Limb (tissue), 2 donors: ENCODE results near the gene MYCN.
"Not testable (repeated sequence)": the region's sequence is repeated elsewhere in the genome, so short reads cannot be mapped to it uniquely, and the experiment has no call there.

ENCODE experiments used
- DNase-seq, 2 donors: peaks; one replicate each; pipeline ENCODE4 v3.0.0-alpha.2; 2016; ENCODE audit errors: extremely low spot score in 2 of 2

MYCN gene

GRCh38 chr2:15956751-15957736 lies 16.7 kb downstream of the MYCN start:
- no peak for DNase-seq

- DNase-seq, result no peak
Observed at GRCh38 chr2:15957881-15958713, 17.7 kb downstream of the MYCN start.

DNA sequence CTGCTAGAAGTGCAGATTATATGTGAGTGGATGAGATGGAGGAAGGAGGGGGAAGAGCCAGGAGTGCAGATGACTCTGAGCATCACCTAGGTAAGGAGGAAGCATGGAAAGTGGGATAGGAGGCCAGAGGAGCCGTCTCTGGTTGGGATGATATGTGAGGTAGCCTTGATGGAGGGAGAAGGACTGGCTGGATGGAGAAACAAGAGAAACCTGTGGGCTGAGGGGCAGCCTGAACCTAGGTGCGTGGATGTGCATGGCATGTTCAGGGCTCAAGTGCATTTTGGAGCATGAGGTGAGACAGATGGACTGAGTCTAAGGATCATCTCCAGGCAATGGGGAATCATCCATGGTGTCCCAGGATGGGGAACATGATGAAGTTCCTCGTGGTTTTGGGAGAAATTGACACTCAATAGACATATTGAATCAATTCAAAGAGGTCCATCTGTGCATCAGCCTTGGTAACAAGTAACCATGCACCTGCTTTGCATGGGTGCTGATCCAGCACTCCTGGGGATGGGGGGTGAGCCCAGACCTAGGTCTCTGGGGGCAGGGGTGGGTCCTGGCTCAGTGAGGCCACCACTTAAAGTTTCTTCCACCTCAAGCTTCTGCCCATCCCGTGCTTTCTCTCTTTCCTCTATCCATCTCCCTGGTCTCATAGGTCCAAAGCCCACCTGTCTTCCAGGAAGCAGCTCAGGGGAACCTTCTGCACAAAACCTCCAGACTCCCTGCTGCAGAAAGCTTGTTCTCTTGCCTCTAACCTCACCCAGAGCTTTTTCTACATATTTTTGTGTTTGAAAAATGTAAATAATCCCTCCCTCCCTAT lies 19.2 kb downstream of the MYCN start:
- no peak for DNase-seq

- DNase-seq, result not testable (repeated sequence)
Observed at GRCh38 chr2:15960154-15960520, 19.8 kb downstream of the MYCN start.

GRCh38 chr2:15963109-15963976 lies 23.0 kb downstream of the MYCN start:
- not testable (repeated sequence) for DNase-seq

- no peak for DNase-seq
Observed at GRCh38 chr2:15963977-15964670, 23.8 kb downstream of the MYCN start.

DNA sequence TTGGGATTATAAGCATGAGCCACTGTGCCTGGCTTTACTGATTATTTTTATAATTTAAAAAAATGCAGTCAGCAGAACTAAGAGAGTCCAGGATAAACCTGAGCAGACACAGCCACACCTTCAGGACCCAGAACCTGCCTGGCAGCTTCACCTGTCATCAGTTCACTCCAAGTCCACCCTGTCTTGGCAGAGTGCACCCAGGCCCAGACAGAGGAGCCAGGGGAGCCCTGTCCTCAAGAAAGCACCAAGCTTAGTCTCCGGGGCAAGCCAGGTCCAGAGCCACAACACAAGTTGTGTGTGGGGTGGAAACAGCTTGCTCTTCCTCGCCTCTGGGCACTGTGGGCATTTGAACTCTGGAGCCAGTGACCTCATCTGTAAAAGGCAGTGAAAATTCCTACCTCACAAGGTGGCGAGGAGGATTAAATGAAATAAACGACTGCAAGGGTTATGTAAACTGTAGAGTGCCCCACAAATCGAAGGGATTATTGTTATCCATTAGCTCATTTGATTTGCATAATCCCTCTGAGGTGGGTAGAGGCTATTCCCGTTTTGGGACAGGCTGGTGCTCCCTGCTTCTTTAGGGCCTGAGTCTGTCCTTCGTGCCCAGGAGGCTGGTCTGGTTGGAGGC lies 24.7 kb downstream of the MYCN start:
- no peak for DNase-seq

DNA sequence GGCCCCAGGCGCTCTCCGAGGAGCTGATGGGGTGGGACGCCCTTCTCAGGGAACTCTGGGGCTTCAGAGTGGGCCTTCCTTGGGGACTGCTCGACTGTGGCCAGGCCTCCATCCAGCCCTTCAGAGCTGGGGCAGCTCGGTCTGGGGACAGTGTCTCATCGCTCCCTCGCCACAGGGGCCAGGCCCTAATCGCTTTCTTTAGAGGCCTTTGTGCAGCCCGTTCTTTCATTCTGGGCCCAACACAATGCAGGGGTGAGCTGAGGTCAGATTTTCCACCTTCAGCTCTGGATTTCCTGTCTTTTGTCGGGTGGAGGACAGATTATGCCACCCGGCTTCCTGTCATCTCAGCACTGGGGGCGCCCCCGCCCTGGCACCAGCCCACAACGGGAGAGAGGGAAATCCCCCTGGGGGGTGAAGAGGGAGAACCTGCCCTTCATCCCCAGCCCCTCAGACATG lies 25.2 kb downstream of the MYCN start:
- DNase-seq, result no peak

DNA sequence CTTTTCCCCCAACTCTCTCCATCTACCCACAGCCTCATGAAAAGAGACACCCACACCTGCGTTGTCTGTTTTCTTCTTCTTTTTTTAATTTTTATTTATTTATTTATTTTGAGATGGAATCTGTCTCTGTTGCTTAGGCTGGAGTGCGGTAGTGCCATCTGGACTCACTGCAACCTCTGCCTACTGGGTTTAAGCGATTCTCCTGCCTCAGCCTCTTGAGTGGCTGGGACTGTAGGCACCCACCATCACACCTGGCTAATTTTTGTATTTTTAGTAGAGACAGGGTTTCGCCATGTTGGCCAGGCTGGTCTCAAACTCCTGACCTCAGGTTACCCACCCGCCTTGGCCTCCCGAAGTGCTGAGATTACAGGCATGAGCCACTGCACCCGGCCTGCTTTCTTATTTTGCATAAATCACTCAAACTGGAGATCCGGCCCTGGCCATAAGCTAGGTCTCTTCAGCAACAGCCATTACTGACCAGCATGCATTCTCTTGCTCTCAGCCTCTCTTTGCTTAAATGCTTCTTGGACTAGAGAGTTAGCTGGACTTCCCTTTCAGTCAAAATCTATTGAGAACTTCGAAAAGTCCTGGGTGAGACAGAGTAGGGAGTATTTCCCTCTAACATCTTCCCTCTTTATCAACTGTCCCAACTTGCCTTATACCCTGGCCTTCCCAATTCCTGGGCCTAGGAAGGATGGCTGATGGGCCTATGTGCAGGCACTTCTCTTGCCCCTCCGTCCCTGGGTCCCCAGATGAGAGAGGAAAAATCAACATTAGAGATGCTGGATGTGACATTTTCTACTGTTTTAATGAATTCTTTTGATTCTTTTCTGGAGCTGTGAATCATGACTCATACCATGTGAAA lies 27.3 kb downstream of the MYCN start:
- DNase-seq, result no peak

DNA sequence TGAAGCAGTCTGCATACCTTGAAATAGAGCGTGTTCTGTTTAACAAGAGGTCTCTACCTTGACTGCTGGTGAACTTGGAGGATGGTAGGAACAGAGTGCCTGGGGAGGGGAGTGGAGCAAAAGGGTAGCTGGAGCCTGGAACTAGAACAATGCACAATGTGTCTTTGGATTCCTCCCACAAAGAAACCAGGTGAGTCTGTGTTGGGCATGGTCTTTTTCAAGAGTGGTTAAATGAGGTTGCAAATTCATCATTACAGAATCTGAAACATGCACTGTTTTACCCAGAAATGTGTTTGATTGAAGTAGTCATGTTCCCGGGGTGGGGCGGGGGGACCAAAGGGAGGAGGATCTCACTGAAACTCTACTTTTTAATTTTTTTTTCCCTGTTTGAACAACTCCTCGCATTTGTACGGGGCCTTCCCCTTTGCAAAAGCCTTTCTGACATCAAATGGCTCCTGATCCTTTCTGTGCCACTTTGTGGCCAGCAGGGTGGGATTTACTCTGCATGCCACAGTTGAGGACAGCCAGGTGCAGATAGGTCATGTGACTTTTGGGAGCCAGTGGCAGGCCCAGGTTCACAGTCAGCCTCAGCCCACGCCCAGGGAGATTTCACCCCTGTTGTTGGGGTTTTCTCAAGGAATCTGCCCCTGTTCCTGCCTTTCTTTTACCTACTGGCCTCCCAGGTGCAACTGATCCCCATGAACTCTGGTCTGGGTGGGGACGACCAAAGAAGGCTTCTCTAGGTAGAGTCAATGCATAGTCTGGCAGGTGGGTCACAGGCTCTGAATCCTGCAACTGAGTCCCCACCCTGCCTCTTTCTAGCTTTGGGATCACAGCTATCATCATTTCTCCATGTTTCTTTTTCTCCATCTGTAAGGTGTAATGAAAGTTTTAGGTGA lies 28.2 kb downstream of the MYCN start:
- DNase-seq, result no peak

GRCh38 chr2:15969214-15969613 lies 28.9 kb downstream of the MYCN start:
- no peak for DNase-seq

GRCh38 chr2:15970701-15971100 lies 30.4 kb downstream of the MYCN start:
- no peak for DNase-seq

- no peak for DNase-seq
Observed at GRCh38 chr2:15971351-15971750, 31.0 kb downstream of the MYCN start.

- DNase-seq, result no peak
Observed at GRCh38 chr2:15971831-15972522, 31.6 kb downstream of the MYCN start.

- DNase-seq, result no peak
Observed at GRCh38 chr2:15973481-15974401, 33.4 kb downstream of the MYCN start.
